ENCODE data around the gene MAGEA8.

DNA sequence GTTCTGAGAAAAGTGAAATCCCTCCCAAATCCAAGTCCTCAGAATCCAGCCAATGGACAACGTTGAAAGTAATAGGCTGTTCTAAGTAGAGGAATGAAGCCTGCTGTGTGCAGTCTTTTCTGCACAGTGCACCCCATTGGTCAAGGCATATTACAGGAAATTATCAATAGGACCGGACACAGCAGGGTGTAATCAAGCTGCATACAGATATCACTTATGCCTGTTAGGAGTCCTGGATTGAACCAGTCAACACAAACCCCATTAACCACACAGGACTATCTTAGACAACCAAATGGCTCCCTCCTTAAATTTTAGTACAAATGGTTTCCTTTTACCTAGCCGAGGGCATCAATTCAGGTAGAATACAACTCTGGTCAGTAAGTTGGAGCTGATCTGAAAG is 34.2 kb upstream of the MAGEA8 start:
- TF ChIP-seq ZNF274 (IDR thresholded peaks at IDR 0.05; ENCODE audit: low read depth, low read length) (no peak), YY1 (IDR thresholded peaks at IDR 0.05; ENCODE audit: insufficient read depth, insufficient read length) (no peak), SUZ12 (IDR thresholded peaks at IDR 0.05; ENCODE audit: extremely low read depth, insufficient read depth, insufficient read length) (no peak)

Data from NT2/D1 (cell line).